Heart left ventricle (tissue), 13 donors: ENCODE measurements around the gene FAM53A.

Experiments
- CTCF ChIP-seq, 12 donors: fragments of 200-600 bp; sonication (generic) in 4 of 12; IDR thresholded peaks; one replicate each; pipeline versions ENCODE4 v1.5.0 to v1.8.0; 2018 to 2022; ENCODE audit warnings: antibody characterized with exemption in 12 of 12, mild to moderate bottlenecking in 5 of 12
- POLR2A ChIP-seq, 2 donors: fragments of 450-650 bp; IDR thresholded peaks; one replicate each; pipeline ENCODE4 v1.6.1; 2017; ENCODE audit warnings: antibody characterized with exemption in 2 of 2, mild to moderate bottlenecking in 2 of 2, moderate library complexity in 2 of 2
- donor health status: ischemic (EF 13 %, LVEDD 7.1; RV severe dilation, severe dysfunction).
- donor health status: DM: no; HTN: yes; CAD: no.
- donor health status: DM: no; HTN: no; CAD: no.
- donor health status: ischemic (EF 25% LVEDD 6.9; RV normal size, moderate dysfunction).
- donor health status: ischemic (EF 25% LVEDD 5.7; RV mildly dilated, moderate dysfunction).
- donor health status: ischemic (EF 35%, LVEDD 5.7; RV mildly dilated, moderate dysfunction).
- donor health status: nonischemic (EF 11% LVEDD 7.7; RV severe dilation, severe dysfunction).
- donor health status: DM: yes; HTN: yes; CAD: no.
- donor health status: PGD.
- donor health status: ischemic (EF 29% LVEDD 5.4; RV normal size, mild dysfunction).
- donor health status: nonischemic (EF 23%, LVEDD 6.1; RV moderate dilation, normal function).

DNA sequence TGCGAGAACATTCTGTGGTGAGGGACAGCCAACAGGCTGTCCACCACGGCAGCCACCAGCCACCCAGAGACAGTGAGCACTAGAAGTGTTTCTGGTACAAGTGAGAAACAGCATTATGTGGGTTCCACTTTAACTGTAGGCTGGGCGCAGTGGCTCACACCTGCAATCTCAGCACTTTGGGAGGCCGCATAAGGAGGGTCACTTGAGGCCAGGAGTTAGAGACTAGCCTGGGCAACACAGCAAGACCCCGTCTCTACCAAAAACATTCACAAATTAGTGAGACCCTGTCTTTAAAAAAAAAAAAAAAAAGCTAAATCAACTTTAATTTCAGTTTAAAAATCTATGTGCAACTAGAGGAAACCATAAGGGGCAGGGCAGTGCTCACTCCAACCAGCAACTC, 20.6 kb downstream of the FAM53A start:
- no peak for TF ChIP-seq CTCF (IDR thresholded peaks at IDR 0.05)
- no peak for TF ChIP-seq POLR2A (IDR thresholded peaks at IDR 0.05)
